AG04450 (cell line): ENCODE measurements around the gene B3GALT4. TPM values are rescaled to one million over a fixed set of nuclear protein-coding genes. Genes with fewer than 3 reads are reported as not detected.
A peak's percentile ranks its signal among the peaks of the same experiment; 100 is the strongest.

ENCODE experiments used
- CTCF ChIA-PET: fragments of 300-600, 350-600 bp; formaldehyde crosslinking; extraction: SDS; loops from one replicate; lab custom pipeline; 2022; ENCODE audit warnings: antibody characterized with exemption, inconsistent platforms; lab: Charles Lee
- POLR2A ChIA-PET: fragments of 350-600 bp; formaldehyde crosslinking; extraction: SDS; loops from one replicate; lab custom pipeline; 2021; ENCODE audit warnings: antibody characterized with exemption, inconsistent platforms; lab: Yijun Ruan, JAX
- DNase-seq: peaks from one replicate; pipeline ENCODE4 v3.0.0-alpha.2; 2011; ENCODE audit warnings: low read depth, low spot score
- H3K27ac ChIP-seq: one replicate; pipeline ENCODE4 v1.5.1; 2012; ENCODE audit warnings: low read depth, low read length, control low read depth
- H3K27me3 ChIP-seq: one replicate; pipeline ENCODE4 v1.6.0; 2012; ENCODE audit warnings: low read length; ENCODE audit not compliant: control insufficient read depth, insufficient read depth
- H3K4me3 ChIP-seq: 2 replicates; pipeline ENCODE4 v1.5.1; 2011; ENCODE audit warnings: mild to moderate bottlenecking, low read depth, low read length, control low read depth
- H3K9me3 ChIP-seq: 2 replicates; pipeline ENCODE4 v1.5.1; 2012; ENCODE audit warnings: low read length; ENCODE audit not compliant: control insufficient read depth, insufficient read depth
- CTCF ChIP-seq: IDR thresholded peaks from 2 replicates; pipeline ENCODE4 v1.5.1; 2011; ENCODE audit warnings: low read depth, low read length, control low read depth, inconsistent platforms
- polyA plus RNA-seq: library from polyadenylated mRNA; depleted of rRNA; stranded (reverse); fragments of >200 nt; gene quantifications from 2 replicates; pipeline ENCODE4 v1.2.3, GENCODE V29; 2011

Gene B3GALT4
- polyA plus RNA-seq, 1 experiment: 1.1 TPM

GRCh38 chr6:33299237-33299944 is 22.5 kb downstream of the B3GALT4 start:
- peak; percentile 79 for TF ChIP-seq CTCF
- H3K9me3 ChIP-seq: no peaks in the 10 kb centered on the region; the same call in 1 of the 2 replicates
- CTCF ChIA-PET: interaction anchor here (0.8 to 1.7 kb wide), 8 partner anchors 9 to 104 kb away, joined by 3 to 14 read pairs (median 5); partner anchors contain the start of genes PFDN6, TAPBP, WDR46 and ZBTB22
- peak; percentile 77 for DNase-seq
- H3K27ac ChIP-seq: peak overlapping the region; percentile 98
- peak overlapping the region; percentile 91 for H3K4me3 ChIP-seq
- H3K27me3 ChIP-seq: no peaks in the 10 kb centered on the region
- POLR2A ChIA-PET: interaction anchor here (0.6 to 2.6 kb wide), 12 partner anchors 9 to 328 kb away, joined by 3 to 14 read pairs (median 4); partner anchors contain the start of genes B3GALT4, PFDN6, RPS18 and TAPBP

GRCh38 chr6:33301877-33302276 is 25.0 kb downstream of the B3GALT4 start:
- DNase-seq: no peak
- CTCF ChIA-PET: interaction anchor here (1.2 kb wide), 1 partner anchor 16 kb away, joined by 13 read pairs; the partner anchor contains the start of gene ZBTB22

GRCh38 chr6:33304216-33304615 is 27.3 kb downstream of the B3GALT4 start:
- ChIA-PET POLR2A (no interaction called here), CTCF (interaction anchor here (0.9 kb wide), 1 partner anchor 121 kb away, joined by 3 read pairs; no protein-coding TSS in a partner anchor)
- Histone ChIP-seq H3K9me3 (no peaks in the 10 kb centered on the region; the same call in 1 of the 2 replicates), H3K27ac (no peak overlapping the region), H3K4me3 (no peak overlapping the region), H3K27me3 (no peaks in the 10 kb centered on the region)
- no peak for DNase-seq
- no peak for TF ChIP-seq CTCF

More at GRCh38 chr6:33301877-33302276, 25.0 kb downstream of the B3GALT4 start:
- POLR2A ChIA-PET: interaction anchor here (0.7 kb wide), 3 partner anchors 234 to 1141 kb away, joined by 3 to 11 read pairs (median 8); no protein-coding TSS in a partner anchor
- H3K4me3 ChIP-seq: no peak overlapping the region
- H3K27me3 ChIP-seq: no peaks in the 10 kb centered on the region
- H3K27ac ChIP-seq: no peak overlapping the region
- no peaks in the 10 kb centered on the region; the same call in 1 of the 2 replicates for H3K9me3 ChIP-seq
- no peak for TF ChIP-seq CTCF

GRCh38 chr6:33305052-33305451 is 28.1 kb downstream of the B3GALT4 start:
- no peak for TF ChIP-seq CTCF
- no peak overlapping the region for H3K4me3 ChIP-seq
- POLR2A ChIA-PET: no interaction called here

GRCh38 chr6:33306356-33306755 is 29.4 kb downstream of the B3GALT4 start:
- POLR2A ChIA-PET: no interaction called here
- Histone ChIP-seq H3K9me3 (no peaks in the 10 kb centered on the region), H3K27ac (no peak overlapping the region), H3K4me3 (no peak overlapping the region), H3K27me3 (no peaks in the 10 kb centered on the region)
- CTCF ChIA-PET: interaction anchor here (1.2 kb wide), 1 partner anchor 84 kb away, joined by 5 read pairs; no protein-coding TSS in a partner anchor
- DNase-seq: no peak
- no peak for TF ChIP-seq CTCF

More at GRCh38 chr6:33305052-33305451, 28.1 kb downstream of the B3GALT4 start:
- Histone ChIP-seq H3K27me3 (no peaks in the 10 kb centered on the region), H3K27ac (no peak overlapping the region), H3K9me3 (no peaks in the 10 kb centered on the region; the same call in 1 of the 2 replicates)
- CTCF ChIA-PET: no interaction called here
- DNase-seq: no peak
